Measurements from ENCODE around the gene GADD45G.

The GADD45G gene

GRCh38 chr9:89596937-89597555 lies 7.8 kb upstream of the GADD45G start:
- DNase-seq (ENCODE audit: extremely low spot score) = no peak
- CTCF ChIA-PET = interaction anchor here (1.0 to 19.3 kb wide), 27 partner anchors 8 to 1159 kb away, joined by 3 to 298 read pairs (median 4); no protein-coding TSS in a partner anchor
- TF ChIP-seq CTCF (IDR thresholded peaks at IDR 0.05; ENCODE audit: control extremely low read depth, extremely low read depth, low read depth, missing control alignments) = no peak
- POLR2A ChIA-PET = no interaction called here

- TF ChIP-seq CTCF (IDR thresholded peaks at IDR 0.05; ENCODE audit: control extremely low read depth, extremely low read depth, low read depth, missing control alignments) = peak; percentile 68
- CTCF ChIA-PET = interaction anchor here (0.6 to 19.3 kb wide), 53 partner anchors 9 to 1207 kb away, joined by 3 to 298 read pairs (median 4); no protein-coding TSS in a partner anchor
- POLR2A ChIA-PET = no interaction called here
- DNase-seq (ENCODE audit: extremely low spot score) = peak; percentile 57
These were observed 7.0 kb upstream of the GADD45G start for GRCh38 chr9:89597711-89598362.

DNA sequence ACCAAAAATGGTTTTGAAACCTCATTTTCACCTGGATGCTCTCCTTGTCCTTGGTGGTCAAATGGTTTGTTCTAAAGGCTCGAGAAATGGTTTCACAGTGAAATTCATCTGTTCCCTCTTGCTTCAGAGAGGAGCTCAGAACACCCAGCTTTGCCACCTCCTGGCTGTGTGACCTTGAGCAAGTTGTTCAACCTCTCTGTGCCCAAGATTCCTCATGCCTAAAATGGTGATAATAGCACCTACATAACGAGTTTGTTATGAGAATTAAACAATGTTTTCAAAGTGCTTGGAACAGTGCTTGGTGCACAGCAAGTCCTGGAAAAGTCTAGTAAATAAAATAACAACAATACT lies 6.5 kb upstream of the GADD45G start:
- DNase-seq (ENCODE audit: extremely low spot score) = no peak
- ChIA-PET CTCF (interaction anchor here (0.7 to 19.3 kb wide), 47 partner anchors 9 to 1206 kb away, joined by 3 to 298 read pairs (median 4); no protein-coding TSS in a partner anchor), POLR2A (no interaction called here)
- no peak for TF ChIP-seq CTCF (IDR thresholded peaks at IDR 0.05; ENCODE audit: control extremely low read depth, extremely low read depth, low read depth, missing control alignments)

DNA sequence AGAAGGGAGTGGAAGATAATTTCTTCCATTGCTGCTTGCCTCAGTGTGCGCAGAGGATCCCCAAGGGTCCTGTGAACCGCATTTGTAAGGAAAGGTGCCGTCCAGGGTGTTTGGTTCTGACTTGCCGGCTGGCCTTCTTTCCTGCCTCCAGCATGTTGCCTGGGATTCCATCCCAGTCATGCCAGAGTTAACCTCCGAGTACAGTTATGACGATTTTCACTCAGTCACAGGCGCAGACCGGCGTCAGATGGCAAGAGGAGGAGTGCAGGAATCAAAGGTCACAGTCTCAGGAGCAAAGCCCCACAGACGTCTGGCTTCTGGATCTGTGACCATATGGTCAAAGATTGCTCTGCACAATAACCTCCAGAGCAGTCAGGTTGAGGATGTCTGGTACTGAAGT lies 5.9 kb upstream of the GADD45G start:
- TF ChIP-seq CTCF (IDR thresholded peaks at IDR 0.05; ENCODE audit: control extremely low read depth, extremely low read depth, low read depth, missing control alignments) = no peak
- ChIA-PET POLR2A (no interaction called here), CTCF (interaction anchor here (0.8 to 19.3 kb wide), 31 partner anchors 10 to 628 kb away, joined by 3 to 298 read pairs (median 5); no protein-coding TSS in a partner anchor)
- DNase-seq (ENCODE audit: extremely low spot score) = no peak

DNA sequence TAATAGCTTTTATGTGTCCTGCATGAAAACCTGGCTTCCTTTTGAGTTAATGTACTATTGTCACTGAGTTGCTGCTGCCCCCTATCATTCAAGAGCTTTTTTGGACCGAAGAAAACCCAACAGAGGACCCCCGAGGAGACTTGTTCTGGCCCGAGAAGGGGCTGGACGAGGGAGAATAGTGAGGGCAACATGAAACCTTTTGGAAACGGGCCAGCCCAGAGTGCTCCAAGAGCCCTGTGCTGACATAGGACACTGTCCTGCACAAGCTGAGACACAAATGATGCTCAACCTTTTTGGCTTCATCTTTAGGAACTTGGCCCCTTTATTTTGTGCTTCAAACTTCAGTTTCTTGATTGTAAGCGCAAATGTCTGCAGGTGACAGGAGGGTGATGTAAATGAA lies 4.0 kb upstream of the GADD45G start:
- no peak for DNase-seq (ENCODE audit: extremely low spot score)
- TF ChIP-seq CTCF (IDR thresholded peaks at IDR 0.05; ENCODE audit: control extremely low read depth, extremely low read depth, low read depth, missing control alignments) = no peak
- ChIA-PET CTCF (interaction anchor here (0.8 to 19.3 kb wide), 21 partner anchors 8 to 509 kb away, joined by 3 to 298 read pairs (median 4); no protein-coding TSS in a partner anchor), POLR2A (interaction anchor here (0.6 kb wide), 1 partner anchor 90 kb away, joined by 6 read pairs; no protein-coding TSS in a partner anchor)

DNA sequence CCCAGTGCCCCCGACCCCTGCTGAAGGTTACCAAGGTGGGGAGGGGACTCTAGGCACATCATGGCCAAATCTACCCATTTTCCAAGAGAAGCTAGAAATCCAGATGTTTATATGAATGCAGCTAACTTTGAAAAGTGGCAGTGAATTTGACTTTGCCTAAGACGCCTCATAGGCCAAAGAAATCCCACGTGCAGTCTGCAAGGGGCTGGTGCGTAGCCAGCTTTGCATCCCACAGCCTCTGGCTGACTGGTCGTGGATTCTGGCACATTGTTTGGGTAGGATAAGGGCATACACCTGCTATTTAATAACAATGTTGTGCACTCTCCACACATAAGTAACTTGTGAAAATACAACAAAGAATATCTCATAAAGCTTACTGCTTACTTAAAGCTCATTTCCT lies 3.5 kb upstream of the GADD45G start:
- ChIA-PET POLR2A (no interaction called here), CTCF (interaction anchor here (0.8 to 19.3 kb wide), 23 partner anchors 8 to 510 kb away, joined by 3 to 298 read pairs (median 4); no protein-coding TSS in a partner anchor)
- DNase-seq (ENCODE audit: extremely low spot score) = no peak
- TF ChIP-seq CTCF (IDR thresholded peaks at IDR 0.05; ENCODE audit: control extremely low read depth, extremely low read depth, low read depth, missing control alignments) = no peak
